ENCODE results near the gene PLCL1.

Gene PLCL1

DNA sequence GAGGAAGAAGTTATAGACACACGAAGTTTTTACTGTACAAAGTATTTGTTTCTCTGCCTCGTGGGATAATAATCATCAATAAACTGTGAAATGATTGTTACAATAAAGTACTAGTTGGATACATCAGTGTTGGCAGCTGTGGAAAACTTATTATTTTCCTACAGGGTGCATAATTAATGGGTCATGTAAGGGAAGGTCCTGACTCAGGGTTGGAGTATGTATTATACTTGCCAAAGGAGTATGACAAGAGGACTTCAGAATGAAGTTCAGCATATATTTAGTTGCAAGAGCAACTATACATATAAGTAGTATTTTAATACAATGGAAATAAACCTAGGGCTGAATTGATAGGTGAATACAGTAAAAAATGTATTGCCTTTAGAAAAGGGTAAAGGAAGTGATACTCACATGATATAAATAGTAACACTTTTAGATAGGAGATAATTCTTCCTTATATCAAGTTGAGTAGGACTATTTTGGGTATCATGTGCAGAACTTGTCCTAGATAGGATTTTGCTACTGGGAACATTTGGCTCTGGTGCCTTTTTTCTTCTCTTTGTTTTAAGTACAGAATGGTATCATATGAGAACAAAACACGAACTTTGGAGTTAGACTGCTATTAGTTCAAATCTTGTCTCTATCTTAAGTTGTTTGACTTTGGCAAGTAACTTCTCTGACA lies 79.1 kb downstream of the PLCL1 start:
- no peak overlapping the region for H3K4me3 ChIP-seq (ENCODE audit: insufficient read depth, low read depth, low read length)

GRCh38 chr2:197884252-197884651 lies 79.9 kb downstream of the PLCL1 start:
- Histone ChIP-seq H3K9me3 (ENCODE audit: control insufficient read depth, low read length) (no peaks in the 10 kb centered on the region), H3K27ac (ENCODE audit: insufficient read depth, low read depth, low read length, poor library complexity, severe bottlenecking) (no peak overlapping the region), H3K27me3 (ENCODE audit: control insufficient read depth, insufficient read depth, low read length, poor library complexity, severe bottlenecking) (no peaks in the 10 kb centered on the region), H3K4me3 (ENCODE audit: insufficient read depth, low read depth, low read length) (no peak overlapping the region), H3K4me1 (ENCODE audit: control insufficient read depth, insufficient read depth, low read length) (peaks cover 3% of the 10 kb centered on the region), H3K36me3 (ENCODE audit: control insufficient read depth, insufficient read depth, low read length) (no peaks in the 10 kb centered on the region)
- WGBS, 2 experiments = 85 to 89% methylated on average over 3 of the region's 3 CpGs

More for the DNA sequence above, 79.1 kb downstream of the PLCL1 start:
- Histone ChIP-seq H3K36me3 (ENCODE audit: control insufficient read depth, insufficient read depth, low read length) (no peaks in the 10 kb centered on the region), H3K27ac (ENCODE audit: insufficient read depth, low read depth, low read length, poor library complexity, severe bottlenecking) (no peak overlapping the region), H3K27me3 (ENCODE audit: control insufficient read depth, insufficient read depth, low read length, poor library complexity, severe bottlenecking) (no peaks in the 10 kb centered on the region), H3K9me3 (ENCODE audit: control insufficient read depth, low read length) (no peaks in the 10 kb centered on the region), H3K4me1 (ENCODE audit: control insufficient read depth, insufficient read depth, low read length) (no peaks in the 10 kb centered on the region)
- 95 to 100% methylated on average over 2 to 3 of the region's 3 CpGs for WGBS, 2 experiments

- 93 to 94% methylated on average over 3 of the region's 3 CpGs for WGBS, 2 experiments
- Histone ChIP-seq H3K9me3 (ENCODE audit: control insufficient read depth, low read length) (no peaks in the 10 kb centered on the region), H3K27ac (ENCODE audit: insufficient read depth, low read depth, low read length, poor library complexity, severe bottlenecking) (no peak overlapping the region), H3K4me1 (ENCODE audit: control insufficient read depth, insufficient read depth, low read length) (peaks cover 3% of the 10 kb centered on the region), H3K4me3 (ENCODE audit: insufficient read depth, low read depth, low read length) (no peak overlapping the region), H3K36me3 (ENCODE audit: control insufficient read depth, insufficient read depth, low read length) (no peaks in the 10 kb centered on the region), H3K27me3 (ENCODE audit: control insufficient read depth, insufficient read depth, low read length, poor library complexity, severe bottlenecking) (no peaks in the 10 kb centered on the region)
Observed at GRCh38 chr2:197885126-197885525, 80.7 kb downstream of the PLCL1 start.

- Histone ChIP-seq H3K27me3 (ENCODE audit: control insufficient read depth, insufficient read depth, low read length, poor library complexity, severe bottlenecking) (no peaks in the 10 kb centered on the region), H3K9me3 (ENCODE audit: control insufficient read depth, low read length) (no peaks in the 10 kb centered on the region), H3K27ac (ENCODE audit: insufficient read depth, low read depth, low read length, poor library complexity, severe bottlenecking) (no peak overlapping the region), H3K36me3 (ENCODE audit: control insufficient read depth, insufficient read depth, low read length) (no peaks in the 10 kb centered on the region), H3K4me3 (ENCODE audit: insufficient read depth, low read depth, low read length) (no peak overlapping the region), H3K4me1 (ENCODE audit: control insufficient read depth, insufficient read depth, low read length) (peaks cover 3% of the 10 kb centered on the region)
- WGBS, 2 experiments = 94 to 98% methylated on average over 4 of the region's 4 CpGs
Observed at GRCh38 chr2:197885587-197885986, 81.2 kb downstream of the PLCL1 start.

- H3K27ac ChIP-seq (ENCODE audit: insufficient read depth, low read depth, low read length, poor library complexity, severe bottlenecking) = no peak overlapping the region
- no peaks in the 10 kb centered on the region for H3K9me3 ChIP-seq (ENCODE audit: control insufficient read depth, low read length)
- H3K36me3 ChIP-seq (ENCODE audit: control insufficient read depth, insufficient read depth, low read length) = no peaks in the 10 kb centered on the region
- H3K27me3 ChIP-seq (ENCODE audit: control insufficient read depth, insufficient read depth, low read length, poor library complexity, severe bottlenecking) = no peaks in the 10 kb centered on the region
- no peak overlapping the region for H3K4me3 ChIP-seq (ENCODE audit: insufficient read depth, low read depth, low read length)
- peaks cover 3% of the 10 kb centered on the region for H3K4me1 ChIP-seq (ENCODE audit: control insufficient read depth, insufficient read depth, low read length)
- 86 to 90% methylated on average over 1 of the region's 1 CpG for WGBS, 2 experiments
Observed at GRCh38 chr2:197888321-197888720, 83.9 kb downstream of the PLCL1 start.

GRCh38 chr2:197889041-197889440 lies 84.6 kb downstream of the PLCL1 start:
- 30 to 42% methylated on average over 2 of the region's 2 CpGs for WGBS, 2 experiments
- Histone ChIP-seq H3K27me3 (ENCODE audit: control insufficient read depth, insufficient read depth, low read length, poor library complexity, severe bottlenecking) (no peaks in the 10 kb centered on the region), H3K4me1 (ENCODE audit: control insufficient read depth, insufficient read depth, low read length) (peaks cover 3% of the 10 kb centered on the region), H3K4me3 (ENCODE audit: insufficient read depth, low read depth, low read length) (no peak overlapping the region), H3K9me3 (ENCODE audit: control insufficient read depth, low read length) (no peaks in the 10 kb centered on the region), H3K36me3 (ENCODE audit: control insufficient read depth, insufficient read depth, low read length) (no peaks in the 10 kb centered on the region), H3K27ac (ENCODE audit: insufficient read depth, low read depth, low read length, poor library complexity, severe bottlenecking) (no peak overlapping the region)

DNA sequence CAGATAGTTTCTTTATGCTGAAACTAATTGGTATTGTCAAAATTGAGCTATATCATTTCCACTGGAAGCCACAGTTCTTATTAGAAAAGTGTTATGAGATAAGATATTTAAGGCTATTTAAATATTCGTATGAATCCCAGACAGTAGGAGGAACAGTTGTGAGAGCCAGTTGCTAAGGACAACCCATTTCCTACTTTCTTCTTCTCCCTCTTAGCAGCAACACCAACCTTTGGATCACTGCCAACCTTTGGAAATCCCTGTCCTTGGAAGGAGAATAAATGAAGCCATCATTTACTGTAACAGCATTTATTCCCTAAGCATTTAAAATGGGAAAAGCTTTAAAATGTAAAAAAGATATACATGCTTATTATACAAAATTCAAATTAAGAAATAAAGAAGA lies 85.8 kb downstream of the PLCL1 start:
- no peak overlapping the region for H3K4me3 ChIP-seq (ENCODE audit: insufficient read depth, low read depth, low read length)
- WGBS, 2 experiments = 63 to 73% methylated on average over 1 of the region's 1 CpG
- H3K27ac ChIP-seq (ENCODE audit: insufficient read depth, low read depth, low read length, poor library complexity, severe bottlenecking) = no peak overlapping the region
- peaks cover 3% of the 10 kb centered on the region for H3K4me1 ChIP-seq (ENCODE audit: control insufficient read depth, insufficient read depth, low read length)
- no peaks in the 10 kb centered on the region for H3K9me3 ChIP-seq (ENCODE audit: control insufficient read depth, low read length)
- H3K36me3 ChIP-seq (ENCODE audit: control insufficient read depth, insufficient read depth, low read length) = no peaks in the 10 kb centered on the region
- H3K27me3 ChIP-seq (ENCODE audit: control insufficient read depth, insufficient read depth, low read length, poor library complexity, severe bottlenecking) = no peaks in the 10 kb centered on the region

DNA sequence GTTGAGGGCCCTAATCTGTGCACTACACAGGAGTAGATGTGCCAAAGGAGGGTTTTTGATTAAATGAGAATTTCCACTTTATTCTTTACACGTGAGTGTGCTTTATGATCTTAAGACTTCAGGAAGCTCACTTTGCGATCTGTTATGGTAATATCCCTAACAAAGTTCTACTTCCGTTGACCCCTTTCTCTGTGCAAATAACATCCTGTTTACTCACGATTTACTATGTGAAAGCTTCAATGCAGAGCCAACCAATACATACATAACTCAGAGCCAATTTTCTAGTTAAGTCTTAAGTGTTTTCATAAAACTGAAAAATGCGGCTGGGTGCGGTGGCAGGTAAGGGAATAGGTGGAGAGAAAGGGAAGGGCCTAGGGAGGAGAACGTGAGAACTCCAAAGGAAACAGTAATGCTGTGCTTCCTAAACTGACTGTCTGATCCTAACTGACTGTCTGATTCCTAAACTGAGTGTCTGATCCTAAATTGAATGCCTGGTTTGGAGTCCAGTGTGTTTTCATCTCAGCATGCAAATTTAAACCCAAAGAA lies 87.6 kb downstream of the PLCL1 start:
- no peaks in the 10 kb centered on the region for H3K36me3 ChIP-seq (ENCODE audit: control insufficient read depth, insufficient read depth, low read length)
- WGBS, 2 experiments = 85 to 89% methylated on average over 7 of the region's 7 CpGs

GRCh38 chr2:197893403-197894177 lies 89.2 kb downstream of the PLCL1 start:
- 74 to 79% methylated on average over 6 of the region's 6 CpGs for WGBS, 2 experiments
- H3K9me3 ChIP-seq (ENCODE audit: control insufficient read depth, low read length) = no peaks in the 10 kb centered on the region
- no peaks in the 10 kb centered on the region for H3K27me3 ChIP-seq (ENCODE audit: control insufficient read depth, insufficient read depth, low read length, poor library complexity, severe bottlenecking)
- H3K4me3 ChIP-seq (ENCODE audit: insufficient read depth, low read depth, low read length) = no peak overlapping the region
- peaks cover 3% of the 10 kb centered on the region for H3K4me1 ChIP-seq (ENCODE audit: control insufficient read depth, insufficient read depth, low read length)
- no peak overlapping the region for H3K27ac ChIP-seq (ENCODE audit: insufficient read depth, low read depth, low read length, poor library complexity, severe bottlenecking)
- H3K36me3 ChIP-seq (ENCODE audit: control insufficient read depth, insufficient read depth, low read length) = no peaks in the 10 kb centered on the region

More for the DNA sequence above, 87.6 kb downstream of the PLCL1 start:
- no peaks in the 10 kb centered on the region for H3K27me3 ChIP-seq (ENCODE audit: control insufficient read depth, insufficient read depth, low read length, poor library complexity, severe bottlenecking)
- H3K9me3 ChIP-seq (ENCODE audit: control insufficient read depth, low read length) = no peaks in the 10 kb centered on the region
- H3K4me3 ChIP-seq (ENCODE audit: insufficient read depth, low read depth, low read length) = no peak overlapping the region
- H3K4me1 ChIP-seq (ENCODE audit: control insufficient read depth, insufficient read depth, low read length) = peaks cover 3% of the 10 kb centered on the region
- H3K27ac ChIP-seq (ENCODE audit: insufficient read depth, low read depth, low read length, poor library complexity, severe bottlenecking) = no peak overlapping the region

- 88 to 96% methylated on average over 1 of the region's 2 CpGs for WGBS, 2 experiments
- H3K27me3 ChIP-seq (ENCODE audit: control insufficient read depth, insufficient read depth, low read length, poor library complexity, severe bottlenecking) = no peaks in the 10 kb centered on the region
Observed at GRCh38 chr2:197894751-197895274, 90.4 kb downstream of the PLCL1 start.

More at GRCh38 chr2:197894751-197895274, 90.4 kb downstream of the PLCL1 start:
- H3K27ac ChIP-seq (ENCODE audit: insufficient read depth, low read depth, low read length, poor library complexity, severe bottlenecking) = no peak overlapping the region
- no peak overlapping the region for H3K4me3 ChIP-seq (ENCODE audit: insufficient read depth, low read depth, low read length)
- no peaks in the 10 kb centered on the region for H3K36me3 ChIP-seq (ENCODE audit: control insufficient read depth, insufficient read depth, low read length)
- H3K9me3 ChIP-seq (ENCODE audit: control insufficient read depth, low read length) = no peaks in the 10 kb centered on the region
- H3K4me1 ChIP-seq (ENCODE audit: control insufficient read depth, insufficient read depth, low read length) = no peaks in the 10 kb centered on the region

Measured in ectodermal cell (in vitro differentiated cells).